Measurements from ENCODE around the gene LCAT. TPM values are rescaled to one million over a fixed set of nuclear protein-coding genes. Genes with fewer than 3 reads are reported as not detected.

The LCAT gene
- total RNA-seq, 6 donors from 2014 or later: 21.9 to 117 (median 26.1) TPM

DNA sequence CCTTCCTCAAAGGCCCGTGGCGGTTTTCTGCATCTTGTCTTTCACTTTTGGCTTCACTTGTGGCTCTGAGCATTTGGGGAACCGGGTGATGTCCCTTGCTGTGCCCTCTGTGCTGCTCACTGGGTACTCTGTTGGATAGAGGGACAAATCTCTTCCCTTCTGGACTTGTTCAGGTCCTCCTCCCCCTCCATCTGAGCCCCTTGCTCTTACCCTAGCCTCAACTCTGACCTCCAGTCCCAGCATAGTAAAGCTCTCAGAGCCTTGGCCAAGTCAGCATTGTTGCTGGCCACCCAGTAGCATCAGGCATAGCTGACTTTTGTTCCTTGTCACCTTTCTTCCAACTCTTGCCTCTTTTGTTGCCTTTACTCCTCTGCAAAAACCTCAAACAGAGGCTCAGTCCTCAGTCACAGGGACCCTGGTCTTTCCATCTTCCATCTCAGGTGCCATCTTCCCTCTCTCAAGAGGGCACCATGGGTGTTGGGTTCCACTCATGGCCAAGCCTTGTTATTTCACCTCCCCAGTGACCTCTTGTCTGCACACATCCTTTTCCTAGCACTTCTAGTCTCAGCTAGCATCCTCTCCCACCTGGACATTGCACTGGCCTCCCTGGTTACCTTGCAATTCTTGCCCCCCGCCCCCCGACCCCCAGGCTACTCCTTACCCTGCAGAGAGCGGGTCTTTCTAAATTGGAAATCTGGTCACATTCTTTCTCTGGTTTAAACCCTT lies 6.9 kb downstream of the LCAT start:
- TF ChIP-seq POLR2AphosphoS5 (IDR thresholded peaks at IDR 0.05): no peak
- TF ChIP-seq, protein P1, sequence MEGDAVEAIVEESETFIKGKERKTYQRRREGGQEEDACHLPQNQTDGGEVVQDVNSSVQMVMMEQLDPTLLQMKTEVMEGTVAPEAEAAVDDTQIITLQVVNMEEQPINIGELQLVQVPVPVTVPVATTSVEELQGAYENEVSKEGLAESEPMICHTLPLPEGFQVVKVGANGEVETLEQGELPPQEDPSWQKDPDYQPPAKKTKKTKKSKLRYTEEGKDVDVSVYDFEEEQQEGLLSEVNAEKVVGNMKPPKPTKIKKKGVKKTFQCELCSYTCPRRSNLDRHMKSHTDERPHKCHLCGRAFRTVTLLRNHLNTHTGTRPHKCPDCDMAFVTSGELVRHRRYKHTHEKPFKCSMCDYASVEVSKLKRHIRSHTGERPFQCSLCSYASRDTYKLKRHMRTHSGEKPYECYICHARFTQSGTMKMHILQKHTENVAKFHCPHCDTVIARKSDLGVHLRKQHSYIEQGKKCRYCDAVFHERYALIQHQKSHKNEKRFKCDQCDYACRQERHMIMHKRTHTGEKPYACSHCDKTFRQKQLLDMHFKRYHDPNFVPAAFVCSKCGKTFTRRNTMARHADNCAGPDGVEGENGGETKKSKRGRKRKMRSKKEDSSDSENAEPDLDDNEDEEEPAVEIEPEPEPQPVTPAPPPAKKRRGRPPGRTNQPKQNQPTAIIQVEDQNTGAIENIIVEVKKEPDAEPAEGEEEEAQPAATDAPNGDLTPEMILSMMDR (IDR thresholded peaks at IDR 0.05): no peak
- TF ChIP-seq EP300 (IDR thresholded peaks at IDR 0.05): no peak
- TF ChIP-seq POLR2A (IDR thresholded peaks at IDR 0.05): peak in 2 of 4 donors; percentile 7 to 10
- Histone ChIP-seq H3K27me3 (no peaks in the 10 kb centered on the region), H3K27ac (peak overlapping the region; percentile 92 to 98 (median 95)), H3K9me3 (no peaks in the 10 kb centered on the region), H3K4me3 (peak overlapping the region; percentile 74 to 95 (median 91)), H3K36me3 (peaks cover 0 to 49% (median 39%) of the 10 kb centered on the region in 4 donors), H3K4me1 (peaks cover 17 to 40% (median 20%) of the 10 kb centered on the region in 4 donors)
- no peak for ATAC-seq (ENCODE audit: low FRiP score in 2 of 2)
- DNase-seq: peak in 1 of 2 donors; percentile 87
- 47 to 48% methylated on average over 6 of the region's 6 CpGs for WGBS, 2 donors

DNA sequence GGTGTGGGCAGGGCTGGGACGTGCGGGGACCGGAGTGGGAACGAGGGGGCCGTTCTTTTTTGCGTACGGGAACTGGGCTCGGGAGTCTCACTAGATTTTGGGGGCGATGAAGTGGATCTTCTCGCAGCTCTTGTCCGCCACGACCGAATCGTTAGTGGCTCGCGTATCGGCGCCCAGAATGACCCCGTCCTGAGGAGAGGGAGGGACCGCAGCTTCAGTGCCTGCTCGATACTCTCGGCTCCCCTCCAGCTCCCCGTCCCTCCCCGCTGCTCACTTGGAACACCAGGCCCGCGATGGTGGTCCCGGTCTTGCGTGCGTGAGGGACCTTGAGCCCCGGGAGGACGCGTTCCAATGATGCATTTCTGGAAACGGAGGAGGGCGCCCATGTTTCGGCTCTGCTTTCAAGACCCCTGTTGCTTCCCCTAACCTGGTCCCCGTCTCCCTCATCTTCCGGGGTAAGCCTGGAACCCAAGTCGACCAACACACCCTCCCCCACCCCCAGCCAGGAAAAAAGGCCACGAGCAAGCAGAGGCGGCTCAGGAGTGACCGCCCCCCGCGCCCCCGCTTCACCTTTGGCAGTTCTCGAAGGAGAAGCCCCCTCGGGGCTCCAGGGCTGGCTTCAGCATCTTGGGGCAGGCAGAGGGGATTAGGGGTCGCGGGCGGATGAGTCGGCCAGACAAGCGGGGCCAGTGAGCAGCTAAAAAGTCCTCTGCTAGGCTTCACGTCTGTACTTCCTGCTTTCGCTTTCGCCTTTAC lies 7.6 kb downstream of the LCAT start, which contains the start of gene PSMB10:
PSMB10 (minus strand) TSS at position 727 of the 756 bp plus-strand sequence; CDS start at position 626, 101 bp downstream.
- peak within 1 kb of the TSS; percentile 92 to 98 (median 95) for H3K27ac ChIP-seq
- H3K4me3 ChIP-seq: peak within 1 kb of the TSS; percentile 74 to 95 (median 91)
- TF ChIP-seq POLR2AphosphoS5 (IDR thresholded peaks at IDR 0.05) (peak; percentile 43 to 56), EP300 (IDR thresholded peaks at IDR 0.05) (no peak), POLR2A (IDR thresholded peaks at IDR 0.05) (peak in 3 of 4 donors; percentile 43 to 80 (median 64))
- TF ChIP-seq, protein P1 (IDR thresholded peaks at IDR 0.05): no peak
- 0 to 1% methylated on average over 17 to 50 of the region's 54 CpGs for WGBS, 2 donors
- peaks cover 17 to 36% (median 20%) of the 10 kb centered on the region in 4 donors for H3K4me1 ChIP-seq
- H3K9me3 ChIP-seq: no peaks in the 10 kb centered on the region
- H3K36me3 ChIP-seq: peaks cover 0 to 43% (median 37%) of the 10 kb centered on the region in 4 donors
- ATAC-seq (ENCODE audit: low FRiP score in 2 of 2) (peak; percentile 76 to 82), DNase-seq (peak; percentile 40 to 88)
- no peaks in the 10 kb centered on the region for H3K27me3 ChIP-seq

GRCh38 chr16:67935402-67936123 lies 8.4 kb downstream of the LCAT start:
- Histone ChIP-seq H3K27ac (peak overlapping the region; percentile 92 to 98 (median 95)), H3K27me3 (no peaks in the 10 kb centered on the region), H3K9me3 (no peaks in the 10 kb centered on the region), H3K4me3 (peak overlapping the region; percentile 74 to 95 (median 91)), H3K4me1 (peaks cover 17 to 32% (median 20%) of the 10 kb centered on the region in 4 donors), H3K36me3 (peaks cover 0 to 43% (median 40%) of the 10 kb centered on the region in 4 donors)
- 11% methylated on average over 31 of the region's 55 CpGs; no CpG with 5 or more reads in 1 of the 2 donors for WGBS, 2 donors
- ATAC-seq (ENCODE audit: low FRiP score in 2 of 2) (peak; percentile 91 to 97), DNase-seq (peak; percentile 96 to 98)
- TF ChIP-seq POLR2A (IDR thresholded peaks at IDR 0.05): peak in 2 of 4 donors; percentile 58 to 80
- TF ChIP-seq, protein P1 (IDR thresholded peaks at IDR 0.05): peak in 4 of 6 experiments; percentile 20 to 46 (median 23)
- TF ChIP-seq EP300 (IDR thresholded peaks at IDR 0.05): no peak
- TF ChIP-seq POLR2AphosphoS5 (IDR thresholded peaks at IDR 0.05): peak; percentile 75 to 84

GRCh38 chr16:67935101-67935401 lies 8.9 kb downstream of the LCAT start:
- ATAC-seq (ENCODE audit: low FRiP score in 2 of 2) (no peak), DNase-seq (no peak)
- peak overlapping the region; percentile 25 to 95 (median 91) for H3K4me3 ChIP-seq
- H3K36me3 ChIP-seq: peaks cover 0 to 42% (median 37%) of the 10 kb centered on the region in 4 donors
- H3K27ac ChIP-seq: peak overlapping the region; percentile 92 to 98 (median 95)
- 56 to 67% methylated on average over 12 to 13 of the region's 13 CpGs for WGBS, 2 donors
- TF ChIP-seq POLR2AphosphoS5 (IDR thresholded peaks at IDR 0.05) (no peak), EP300 (IDR thresholded peaks at IDR 0.05) (no peak), POLR2A (IDR thresholded peaks at IDR 0.05) (no peak)
- TF ChIP-seq, protein P1 (IDR thresholded peaks at IDR 0.05): no peak
- H3K27me3 ChIP-seq: no peaks in the 10 kb centered on the region
- no peaks in the 10 kb centered on the region for H3K9me3 ChIP-seq
- peaks cover 17 to 29% (median 19%) of the 10 kb centered on the region in 4 donors for H3K4me1 ChIP-seq
